ENCODE measurements around the gene RAB17.

- TF ChIP-seq, protein P1, sequence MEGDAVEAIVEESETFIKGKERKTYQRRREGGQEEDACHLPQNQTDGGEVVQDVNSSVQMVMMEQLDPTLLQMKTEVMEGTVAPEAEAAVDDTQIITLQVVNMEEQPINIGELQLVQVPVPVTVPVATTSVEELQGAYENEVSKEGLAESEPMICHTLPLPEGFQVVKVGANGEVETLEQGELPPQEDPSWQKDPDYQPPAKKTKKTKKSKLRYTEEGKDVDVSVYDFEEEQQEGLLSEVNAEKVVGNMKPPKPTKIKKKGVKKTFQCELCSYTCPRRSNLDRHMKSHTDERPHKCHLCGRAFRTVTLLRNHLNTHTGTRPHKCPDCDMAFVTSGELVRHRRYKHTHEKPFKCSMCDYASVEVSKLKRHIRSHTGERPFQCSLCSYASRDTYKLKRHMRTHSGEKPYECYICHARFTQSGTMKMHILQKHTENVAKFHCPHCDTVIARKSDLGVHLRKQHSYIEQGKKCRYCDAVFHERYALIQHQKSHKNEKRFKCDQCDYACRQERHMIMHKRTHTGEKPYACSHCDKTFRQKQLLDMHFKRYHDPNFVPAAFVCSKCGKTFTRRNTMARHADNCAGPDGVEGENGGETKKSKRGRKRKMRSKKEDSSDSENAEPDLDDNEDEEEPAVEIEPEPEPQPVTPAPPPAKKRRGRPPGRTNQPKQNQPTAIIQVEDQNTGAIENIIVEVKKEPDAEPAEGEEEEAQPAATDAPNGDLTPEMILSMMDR (IDR thresholded peaks at IDR 0.05) = no peak
- TF ChIP-seq POLR2A (IDR thresholded peaks at IDR 0.05) = no peak
Measured at GRCh38 chr2:237567276-237568029, 23.1 kb downstream of the RAB17 start.

Measured in adrenal gland (tissue), 5 donors.